GM18951 (cell line): Measurements from ENCODE around the gene C1orf87.

Experiments used
- POLR2A ChIP-seq: IDR thresholded peaks from 4 replicates; pipeline ENCODE4 v1.6.1; 2011; ENCODE audit warnings: mild to moderate bottlenecking; ENCODE audit not compliant: insufficient read length, insufficient read depth; ENCODE audit errors: extremely low read depth
- in situ Hi-C: fragments of 300-500 bp; cut with MboI; formaldehyde crosslinking; loops from one replicate; pipeline ENCODE4 v1.12.0; 2022; ENCODE audit warnings: low sequenced_read_pairs, mixed read lengths, inconsistent platforms; ENCODE audit not compliant: unreplicated experiment

Gene C1orf87

GRCh38 chr1:60073605-60074278 is at the start of gene C1orf87:
C1orf87 (minus strand) TSS chr1:60073770; CDS start chr1:60072643, 1,127 bp downstream.
- in situ Hi-C loops: no loop called here
- no peak for TF ChIP-seq POLR2A

- in situ Hi-C loops: no loop called here
- no peak for TF ChIP-seq POLR2A
Measured at GRCh38 chr1:60118085-60118484, 44.5 kb upstream of the C1orf87 start.

GRCh38 chr1:60114745-60115318 is 41.3 kb upstream of the C1orf87 start:
- in situ Hi-C loops: no loop called here

GRCh38 chr1:60113596-60113995 is 40.0 kb upstream of the C1orf87 start:
- in situ Hi-C loops: no loop called here
- no peak for TF ChIP-seq POLR2A

More at GRCh38 chr1:60114745-60115318, 41.3 kb upstream of the C1orf87 start:
- no peak for TF ChIP-seq POLR2A

- in situ Hi-C loops: no loop called here
Measured at GRCh38 chr1:60113028-60113427, 39.5 kb upstream of the C1orf87 start.

GRCh38 chr1:60111716-60112115 is 38.1 kb upstream of the C1orf87 start:
- no peak for TF ChIP-seq POLR2A
- in situ Hi-C loops: no loop called here

More at GRCh38 chr1:60113028-60113427, 39.5 kb upstream of the C1orf87 start:
- no peak for TF ChIP-seq POLR2A

- in situ Hi-C loops: no loop called here
- no peak for TF ChIP-seq POLR2A
Measured at GRCh38 chr1:60111118-60111517, 37.5 kb upstream of the C1orf87 start.

- in situ Hi-C loops: no loop called here
Measured at GRCh38 chr1:60108196-60108595, 34.6 kb upstream of the C1orf87 start.

GRCh38 chr1:60103186-60103585 is 29.6 kb upstream of the C1orf87 start:
- in situ Hi-C loops: no loop called here
- no peak for TF ChIP-seq POLR2A

More at GRCh38 chr1:60108196-60108595, 34.6 kb upstream of the C1orf87 start:
- no peak for TF ChIP-seq POLR2A

- no peak for TF ChIP-seq POLR2A
- in situ Hi-C loops: no loop called here
Measured at GRCh38 chr1:60102267-60103061, 28.9 kb upstream of the C1orf87 start.

GRCh38 chr1:60101516-60101915 is 27.9 kb upstream of the C1orf87 start:
- TF ChIP-seq POLR2A: no peak
- in situ Hi-C loops: no loop called here

- no peak for TF ChIP-seq POLR2A
- in situ Hi-C loops: no loop called here
Measured at GRCh38 chr1:60091195-60091715, 17.7 kb upstream of the C1orf87 start.

- no peak for TF ChIP-seq POLR2A
- in situ Hi-C loops: no loop called here
Measured at GRCh38 chr1:60090655-60091054, 17.1 kb upstream of the C1orf87 start.
